GM12878 (cell line): Measurements from ENCODE around the gene FAM151A. TPM values are rescaled to one million over a fixed set of nuclear protein-coding genes. Genes with fewer than 3 reads are reported as not detected.

ENCODE experiments used
- ATAC-seq: fragments of 200-7000 bp; cut with Tn5 transposase; 3 replicates; pipeline ENCODE4 v1.9.1; 2020; ENCODE audit warnings: mild to moderate bottlenecking, moderate library complexity
- BruUV-seq: library from RNA; stranded (reverse); fragments of 400-500 nt; replicated peaks from 2 replicates; lab custom pipeline; 2021; lab: Mats Ljungman, UMichigan
- CTCF ChIA-PET: fragments of 300-600 bp; sonication (Branson Sonifier 250); formaldehyde crosslinking; extraction: SDS; loops from one replicate; lab custom pipeline; 2021; ENCODE audit warnings: inconsistent platforms; lab: Yijun Ruan, JAX
- POLR2A ChIA-PET: fragments of 350-600 bp; formaldehyde crosslinking; extraction: SDS; loops from one replicate; lab custom pipeline; 2021; ENCODE audit warnings: inconsistent platforms; lab: Charles Lee
- RAD21 ChIA-PET: fragments of 300-600 bp; sonication (Branson Sonifier 250); formaldehyde crosslinking; loops from one replicate; lab custom pipeline; 2023; ENCODE audit warnings: antibody characterized with exemption; ENCODE audit not compliant: unreplicated experiment; lab: Charles Lee
- SMC1A ChIA-PET: fragments of 300-600 bp; sonication (Branson Sonifier 250); formaldehyde crosslinking; loops from one replicate; lab custom pipeline; 2023; ENCODE audit not compliant: unreplicated experiment, uncharacterized antibody; lab: Charles Lee
- DNase-seq: peaks from one replicate; pipeline ENCODE4 v3.0.0-alpha.2; 2011; ENCODE audit warnings: low read depth, low spot score
- FAIRE-seq: peaks from 3 replicates; lab custom pipeline; 2011; peaks lifted over from hg19 to GRCh38; lab: Jason Lieb, UNC
- H2AFZ ChIP-seq: 2 replicates; pipeline ENCODE4 v1.6.0; 2011; ENCODE audit warnings: low read depth, low read length, control low read depth; ENCODE audit not compliant: control insufficient read depth
- H3K27ac ChIP-seq: 2 replicates; pipeline ENCODE4 v1.5.1; 2011; ENCODE audit warnings: control low read depth; ENCODE audit not compliant: control insufficient read depth, insufficient read depth
- H3K27me3 ChIP-seq, 2 experiments: replicated peaks in 1 of 2; 2 replicates each; pipeline versions ENCODE4 v1.6.0 to v1.6.1; 2011; ENCODE audit warnings: low read length in 1 of 2; ENCODE audit not compliant: control insufficient read depth in 2 of 2, insufficient read depth in 2 of 2
- H3K36me3 ChIP-seq, 2 experiments: 2 replicates each; pipeline ENCODE4 v1.5.1; 2011; ENCODE audit warnings: low read length in 1 of 2; ENCODE audit not compliant: control insufficient read depth in 2 of 2, insufficient read depth in 2 of 2
- H3K4me1 ChIP-seq: 2 replicates; pipeline ENCODE4 v1.6.1; 2011; ENCODE audit warnings: mild to moderate bottlenecking, low read length, moderate library complexity, mixed read lengths; ENCODE audit not compliant: control insufficient read depth, insufficient read depth
- H3K4me2 ChIP-seq: 2 replicates; pipeline ENCODE4 v1.6.0; 2011; ENCODE audit warnings: control low read depth; ENCODE audit not compliant: control insufficient read depth, insufficient read depth
- H3K4me3 ChIP-seq: fragments of 200-600 bp; sonication (generic); 2 replicates; pipeline ENCODE4 v1.5.1; 2016
- H3K79me2 ChIP-seq: 2 replicates; pipeline ENCODE4 v1.6.0; 2011; ENCODE audit warnings: low read length; ENCODE audit not compliant: control insufficient read depth, insufficient read depth
- H3K9ac ChIP-seq: 2 replicates; pipeline ENCODE4 v1.8.0; 2011; ENCODE audit warnings: low read length, control low read depth, mixed read lengths; ENCODE audit not compliant: control insufficient read depth, insufficient read depth
- H3K9me3 ChIP-seq: replicated peaks from 3 replicates; pipeline ENCODE4 v1.5.1; 2011; ENCODE audit warnings: mild to moderate bottlenecking, low read length; ENCODE audit not compliant: control insufficient read depth, insufficient read depth
- H4K20me1 ChIP-seq: 2 replicates; pipeline ENCODE4 v1.6.0; 2011; ENCODE audit not compliant: control insufficient read depth, insufficient read depth
- CEBPB ChIP-seq, 2 experiments: fragments of 150-350 bp in 1 of 2; IDR thresholded peaks; 2 replicates each; pipeline ENCODE4 v1.6.1; 2012 to 2014; ENCODE audit warnings: low read depth in 2 of 2, low read length in 2 of 2, borderline replicate concordance in 1 of 2, inconsistent platforms in 1 of 2
- HCFC1 ChIP-seq: fragments of 150-350 bp; IDR thresholded peaks from 2 replicates; pipeline ENCODE4 v1.6.1; 2014; ENCODE audit warnings: low read length
- HDGF ChIP-seq: fragments of 450-650 bp; IDR thresholded peaks from 2 replicates; pipeline ENCODE4 v1.6.1; 2016; ENCODE audit warnings: antibody characterized with exemption
- MEF2B ChIP-seq: fragments of 450-650 bp; IDR thresholded peaks from 2 replicates; pipeline ENCODE4 v1.6.1; 2018; ENCODE audit warnings: mild to moderate bottlenecking, moderate library complexity; ENCODE audit not compliant: partially characterized antibody, poor library complexity, severe bottlenecking
- MLLT1 ChIP-seq: fragments of 450-650 bp; IDR thresholded peaks from 2 replicates; pipeline ENCODE4 v1.6.1; 2016; ENCODE audit warnings: mild to moderate bottlenecking
- MYC ChIP-seq: IDR thresholded peaks from 2 replicates; pipeline ENCODE4 v1.6.1; 2011; ENCODE audit warnings: mild to moderate bottlenecking, low read length, moderate library complexity, inconsistent platforms; ENCODE audit not compliant: insufficient read depth, insufficient replicate concordance, insufficient read length, severe bottlenecking
- NFIC ChIP-seq: IDR thresholded peaks from 2 replicates; pipeline ENCODE4 v1.6.1; 2012; ENCODE audit warnings: low read depth, mild to moderate bottlenecking, inconsistent platforms, low read length, moderate library complexity
- NFXL1 ChIP-seq: fragments of 450-650 bp; IDR thresholded peaks from 2 replicates; pipeline ENCODE4 v1.6.1; 2017; ENCODE audit warnings: antibody characterized with exemption, mild to moderate bottlenecking, borderline replicate concordance
- NFYB ChIP-seq: IDR thresholded peaks from 2 replicates; pipeline ENCODE4 v1.6.1; 2011; ENCODE audit warnings: low read depth, mild to moderate bottlenecking, low read length, improper control_type of control experiment, moderate library complexity; ENCODE audit not compliant: insufficient read depth
- NKRF ChIP-seq: fragments of 450-650 bp; conservative IDR thresholded peaks from 2 replicates; pipeline ENCODE4 v1.6.1; 2017; ENCODE audit warnings: mild to moderate bottlenecking, moderate library complexity
- PKNOX1 ChIP-seq: fragments of 450-650 bp; IDR thresholded peaks from 2 replicates; pipeline ENCODE4 v1.6.1; 2016; ENCODE audit warnings: mild to moderate bottlenecking
- POLR2AphosphoS2 ChIP-seq: IDR thresholded peaks from 2 replicates; pipeline ENCODE4 v1.6.1; 2011; ENCODE audit warnings: low read depth, mild to moderate bottlenecking, low read length, improper control_type of control experiment, moderate library complexity
- STAT1 ChIP-seq: fragments of 450-650 bp; conservative IDR thresholded peaks from 2 replicates; pipeline ENCODE4 v1.6.1; 2014; ENCODE audit warnings: antibody characterized with exemption, mild to moderate bottlenecking
- WRNIP1 ChIP-seq: IDR thresholded peaks from 2 replicates; pipeline ENCODE4 v1.6.1; 2011; ENCODE audit warnings: low read depth, low read length, improper control_type of control experiment, borderline replicate concordance
- WGBS: methylation state at CpG from one replicate; pipeline ENCODE4 v1.1.6; 2016; ENCODE audit warnings: low lambda C conversion rate; ENCODE audit not compliant: insufficient replicate concordance, insufficient coverage; ENCODE audit errors: missing lambda C conversion rate; 5-methylcytosine and 5-hydroxymethylcytosine counted together
- in situ Hi-C: fragments of 300-500 bp; cut with MboI; formaldehyde crosslinking; loops from 9 replicates; pipeline ENCODE4 v1.14.3; 2018; ENCODE audit warnings: mixed read lengths
- intact Hi-C: fragments of 100-400 bp; cut with micrococcal nuclease; formaldehyde crosslinking; loops from one replicate; pipeline ENCODE4 v1.14.2; 2022; ENCODE audit not compliant: unreplicated experiment
- polyA plus RNA-seq, 11 experiments: library from polyadenylated mRNA; depleted of rRNA in 4 of 11; unstranded in 6 of 11; stranded (reverse) in 5 of 11; fragments of >200 nt; fragmentation: Nextera tagmentation in 4 of 11; fragmentation: Illumina TruSeq in 1 of 11; extraction: Ambion mirVana in 4 of 11; extraction: Trizol in 1 of 11; gene quantifications; 1 replicate in 1 of 11; 2 replicates in 10 of 11; pipeline versions ENCODE4 v1.2.1 to v1.2.3, GENCODE V29; 2011 to 2016; ENCODE audit warnings: inconsistent platforms in 2 of 11, missing spikeins in 2 of 11, low read depth in 1 of 11
- total RNA-seq, 4 experiments: library from RNA; depleted of rRNA in 3 of 4; stranded (reverse); fragments of >200 nt in 3 of 4; fragmentation: Illumina TruSeq in 1 of 4; extraction: Trizol in 1 of 4; gene quantifications; 2 replicates each; pipeline versions ENCODE4 v1.2.1 to v1.2.3, GENCODE V29; 2013 to 2021

Gene FAM151A
- total and polyA plus RNA-seq, 10 of the 15 experiments (the other 5 are each of a cell fraction or from before 2014, with no cell fraction given), result 0.09 to 0.34 (median 0.14) TPM; not detected in 5

- CTCF ChIA-PET, result interaction anchor here (1.5 kb wide), 1 partner anchor 33 kb away, joined by 3 read pairs; no protein-coding TSS in a partner anchor
- intact Hi-C loops (no loop called here), in situ Hi-C loops (no loop called here)
- Histone ChIP-seq H3K27me3 (no peaks in the 10 kb centered on the region), H3K9ac (no peak within 1 kb of the TSS), H3K4me2 (no peak within 1 kb of the TSS), H2AFZ (no peak within 1 kb of the TSS), H3K27ac (no peak within 1 kb of the TSS), H4K20me1 (no peaks in the 10 kb centered on the region), H3K36me3 (no peaks in the 10 kb centered on the region), H3K79me2 (no peaks in the 10 kb centered on the region), H3K9me3 (no peaks in the 10 kb centered on the region; the same call in 2 of the 3 replicates), H3K4me1 (no peaks in the 10 kb centered on the region), H3K4me3 (no peak within 1 kb of the TSS)
- POLR2A ChIA-PET, result no interaction called here
- RAD21 ChIA-PET, result no interaction called here
- FAIRE-seq (no peak), DNase-seq (no peak), ATAC-seq (no peak)
- no TSS peak for BruUV-seq
- SMC1A ChIA-PET, result no interaction called here
- WGBS, result 38% methylated on average over 8 of the region's 8 CpGs
- no peak for TF ChIP-seq NFXL1
- no peak for TF ChIP-seq NFIC
- no peak for TF ChIP-seq POLR2AphosphoS2
- no peak for TF ChIP-seq WRNIP1
- no peak for TF ChIP-seq HDGF
- TF ChIP-seq STAT1, result no peak
- TF ChIP-seq MYC, result no peak
- no peak for TF ChIP-seq NKRF
- TF ChIP-seq MEF2B, result no peak
- no peak for TF ChIP-seq CEBPB (IDR thresholded peaks at IDR 0.05; ENCODE audit: borderline replicate concordance in 1 of 2, low read depth in 2 of 2, low read length in 2 of 2)
- no peak for TF ChIP-seq HCFC1
- TF ChIP-seq MLLT1, result no peak
- TF ChIP-seq PKNOX1, result no peak
- no peak for TF ChIP-seq NFYB
Measured at GRCh38 chr1:54640863-54641836, 17.8 kb upstream of the FAM151A start, which contains the start of gene MROH7. MROH7 (plus strand) TSS chr1:54641786; CDS start chr1:54652927, 11,141 bp downstream.
